ENCODE results near the gene PPP1R15B. TPM values are rescaled to one million over a fixed set of nuclear protein-coding genes. Genes with fewer than 3 reads are reported as not detected.

Gene PPP1R15B
- total and polyA plus RNA-seq, 4 donors: 13.0 to 54.0 (median 26.1) TPM

DNA sequence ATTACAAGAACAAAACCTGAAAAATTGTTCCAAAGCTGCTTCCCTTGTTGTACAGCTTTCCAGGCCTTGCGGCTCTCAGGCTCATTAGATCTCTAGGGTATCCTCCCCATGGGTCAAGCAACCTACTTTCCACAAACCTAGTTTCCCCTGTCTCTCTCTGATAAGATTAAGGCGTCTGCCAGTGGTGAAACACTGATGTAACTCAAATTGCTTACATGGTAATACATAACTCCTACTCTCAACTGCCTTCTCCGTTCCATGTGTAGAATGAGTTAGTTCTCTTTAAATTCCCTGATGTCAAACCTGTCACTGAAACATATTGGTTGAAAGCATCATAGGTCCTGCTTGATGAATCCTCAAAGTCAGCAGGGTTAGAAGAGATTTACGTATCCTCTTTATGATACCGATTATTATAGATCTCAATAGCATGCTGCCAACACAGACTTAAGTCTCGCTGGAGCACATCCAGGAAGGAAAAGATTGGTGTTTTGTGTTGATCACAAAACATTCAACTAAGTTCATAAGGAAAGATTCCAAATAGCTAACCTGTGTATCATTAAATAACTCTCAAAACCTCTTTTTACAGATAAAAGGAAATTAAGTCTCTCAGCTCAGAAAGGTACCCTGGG is 10.6 kb downstream of the PPP1R15B start:
- Histone ChIP-seq H3K27ac (ENCODE audit: low read depth in 1 of 2, low read length in 2 of 2) (no peak overlapping the region), H3K4me3 (ENCODE audit: low read depth in 1 of 3, low read length in 3 of 3) (no peak overlapping the region), H3K27me3 (ENCODE audit: control insufficient read depth in 4 of 4, insufficient read depth in 4 of 4, low read length in 3 of 4) (no peaks in the 10 kb centered on the region), H3K4me1 (ENCODE audit: control insufficient read depth in 4 of 4, insufficient read depth in 4 of 4, low read length in 3 of 4) (peaks cover 2 to 12% (median 8%) of the 10 kb centered on the region in 4 donors), H3K9ac (ENCODE audit: low read depth in 1 of 2, low read length in 2 of 2) (no peak overlapping the region), H3K9me3 (ENCODE audit: control insufficient read depth in 4 of 4, low read length in 3 of 4) (no peaks in the 10 kb centered on the region), H3K36me3 (ENCODE audit: control insufficient read depth in 4 of 4, insufficient read depth in 3 of 4, low read depth in 1 of 4, low read length in 3 of 4) (peaks cover 5 to 48% (median 36%) of the 10 kb centered on the region in 4 donors)
- no peak for DNase-seq (ENCODE audit: low spot score)
- 82% methylated on average over 6 of the region's 6 CpGs for WGBS
- TF ChIP-seq, protein P1, sequence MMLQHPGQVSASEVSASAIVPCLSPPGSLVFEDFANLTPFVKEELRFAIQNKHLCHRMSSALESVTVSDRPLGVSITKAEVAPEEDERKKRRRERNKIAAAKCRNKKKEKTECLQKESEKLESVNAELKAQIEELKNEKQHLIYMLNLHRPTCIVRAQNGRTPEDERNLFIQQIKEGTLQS (IDR thresholded peaks at IDR 0.05): no peak
- TF ChIP-seq GABPA (IDR thresholded peaks at IDR 0.05 in 1 of 2, conservative IDR thresholded peaks at IDR 0.05 in 1 of 2): no peak
- TF ChIP-seq RXRA (IDR thresholded peaks at IDR 0.05): no peak
- TF ChIP-seq, protein P2, sequence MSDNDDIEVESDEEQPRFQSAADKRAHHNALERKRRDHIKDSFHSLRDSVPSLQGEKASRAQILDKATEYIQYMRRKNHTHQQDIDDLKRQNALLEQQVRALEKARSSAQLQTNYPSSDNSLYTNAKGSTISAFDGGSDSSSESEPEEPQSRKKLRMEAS (IDR thresholded peaks at IDR 0.05): no peak
- TF ChIP-seq SP1 (IDR thresholded peaks at IDR 0.05): no peak
- TF ChIP-seq FOXA1 (IDR thresholded peaks at IDR 0.05): no peak
- no peak for TF ChIP-seq TAF1 (conservative IDR thresholded peaks at IDR 0.05)
- TF ChIP-seq RAD21 (IDR thresholded peaks at IDR 0.05): no peak
- no peak for TF ChIP-seq NR2F2 (IDR thresholded peaks at IDR 0.05)
- no peak for TF ChIP-seq HNF4A (conservative IDR thresholded peaks at IDR 0.05)
- no peak for TF ChIP-seq ZBTB33 (IDR thresholded peaks at IDR 0.05)
- no peak for TF ChIP-seq HNF4G (IDR thresholded peaks at IDR 0.05)
- TF ChIP-seq JUND (IDR thresholded peaks at IDR 0.05): no peak
- no peak for TF ChIP-seq YY1 (IDR thresholded peaks at IDR 0.05)
- no peak for TF ChIP-seq CTCF (IDR thresholded peaks at IDR 0.05; ENCODE audit: low read depth, low read length, missing input control)
- TF ChIP-seq EGR1 (IDR thresholded peaks at IDR 0.05; ENCODE audit: low read depth in 2 of 2): no peak

- DNase-seq (ENCODE audit: low spot score): peak; percentile 65
- peaks cover 5 to 25% (median 15%) of the 10 kb centered on the region in 4 donors for H3K36me3 ChIP-seq (ENCODE audit: control insufficient read depth in 4 of 4, insufficient read depth in 3 of 4, low read depth in 1 of 4, low read length in 3 of 4)
- H3K4me3 ChIP-seq (ENCODE audit: low read depth in 1 of 3, low read length in 3 of 3): no peak overlapping the region
- no peaks in the 10 kb centered on the region for H3K4me1 ChIP-seq (ENCODE audit: control insufficient read depth in 4 of 4, insufficient read depth in 4 of 4, low read length in 3 of 4)
- H3K9ac ChIP-seq (ENCODE audit: low read depth in 1 of 2, low read length in 2 of 2): no peak overlapping the region
- peak overlapping the region in 1 of 2 donors; percentile 33 for H3K27ac ChIP-seq (ENCODE audit: low read depth in 1 of 2, low read length in 2 of 2)
- 71% methylated on average over 7 of the region's 7 CpGs for WGBS
- no peaks in the 10 kb centered on the region for H3K27me3 ChIP-seq (ENCODE audit: control insufficient read depth in 4 of 4, insufficient read depth in 4 of 4, low read length in 3 of 4)
- no peaks in the 10 kb centered on the region for H3K9me3 ChIP-seq (ENCODE audit: control insufficient read depth in 4 of 4, low read length in 3 of 4)
- TF ChIP-seq EGR1 (IDR thresholded peaks at IDR 0.05; ENCODE audit: low read depth in 2 of 2): no peak
- TF ChIP-seq RAD21 (IDR thresholded peaks at IDR 0.05): peak; percentile 80 to 92
- TF ChIP-seq, protein P1 (IDR thresholded peaks at IDR 0.05): peak; percentile 48
- peak in 1 of 2 donors; percentile 32 for TF ChIP-seq HNF4A (conservative IDR thresholded peaks at IDR 0.05)
- peak; percentile 79 for TF ChIP-seq CTCF (IDR thresholded peaks at IDR 0.05; ENCODE audit: low read depth, low read length, missing input control)
- TF ChIP-seq TAF1 (conservative IDR thresholded peaks at IDR 0.05): no peak
- no peak for TF ChIP-seq REST (IDR thresholded peaks at IDR 0.05)
- TF ChIP-seq FOXA1 (IDR thresholded peaks at IDR 0.05): peak; percentile 59
Measured at GRCh38 chr1:204398197-204399125, 13.2 kb downstream of the PPP1R15B start.
